H9 (cell line): ENCODE data around the gene FEN1. TPM values are rescaled to one million over a fixed set of nuclear protein-coding genes. Genes with fewer than 3 reads are reported as not detected.

Experiments used
- DNase-seq: peaks from one replicate; pipeline ENCODE4 v3.0.0-alpha.2; 2017
- H2AFZ ChIP-seq: one replicate; pipeline ENCODE4 v1.6.1; 2013; ENCODE audit warnings: mild to moderate bottlenecking, low read length, control low read depth, moderate library complexity
- H2AK5ac ChIP-seq: 2 replicates; pipeline ENCODE4 v1.6.1; 2013; ENCODE audit warnings: low read length, control low read depth, mixed read lengths; ENCODE audit not compliant: insufficient read length
- H2BK120ac ChIP-seq: one replicate; pipeline ENCODE4 v1.6.1; 2013; ENCODE audit warnings: low read depth, mild to moderate bottlenecking, low read length, control low read depth, inconsistent platforms; ENCODE audit not compliant: poor library complexity, severe bottlenecking
- H2BK12ac ChIP-seq: 2 replicates; pipeline ENCODE4 v1.6.1; 2013; ENCODE audit warnings: low read length, control low read depth, mixed read lengths, low read depth; ENCODE audit not compliant: insufficient read length
- H2BK15ac ChIP-seq: 2 replicates; pipeline ENCODE4 v1.6.1; 2013; ENCODE audit warnings: low read depth, low read length, control low read depth
- H2BK20ac ChIP-seq: one replicate; pipeline ENCODE4 v1.6.1; 2013; ENCODE audit warnings: low read depth, mild to moderate bottlenecking, low read length, control low read depth, inconsistent platforms; ENCODE audit not compliant: poor library complexity, severe bottlenecking
- H2BK5ac ChIP-seq: 2 replicates; pipeline ENCODE4 v1.6.1; 2013; ENCODE audit warnings: low read length, control low read depth, mixed read lengths; ENCODE audit not compliant: insufficient read length
- H3K14ac ChIP-seq: 2 replicates; pipeline ENCODE4 v1.6.1; 2013; ENCODE audit warnings: low read length, control low read depth; ENCODE audit not compliant: insufficient read depth
- H3K18ac ChIP-seq: 2 replicates; pipeline ENCODE4 v1.6.1; 2013; ENCODE audit warnings: low read depth, mild to moderate bottlenecking, mixed read lengths, low read length, control low read depth; ENCODE audit not compliant: insufficient read length
- H3K23ac ChIP-seq: 2 replicates; pipeline ENCODE4 v1.6.1; 2013; ENCODE audit warnings: low read length, control low read depth, mixed read lengths, low read depth; ENCODE audit not compliant: insufficient read length
- H3K23me2 ChIP-seq: 2 replicates; pipeline ENCODE4 v1.6.1; 2013; ENCODE audit warnings: low read depth, mild to moderate bottlenecking, mixed read lengths, low read length, control low read depth; ENCODE audit not compliant: insufficient read length, poor library complexity, severe bottlenecking
- H3K27ac ChIP-seq: 2 replicates; pipeline ENCODE4 v1.5.1; 2013; ENCODE audit warnings: low read length, control low read depth, mixed read lengths, low read depth; ENCODE audit not compliant: insufficient read length
- H3K27me3 ChIP-seq: 2 replicates; pipeline ENCODE4 v1.6.1; 2013; ENCODE audit warnings: low read length, control low read depth, inconsistent platforms; ENCODE audit not compliant: insufficient read depth
- H3K4ac ChIP-seq: 2 replicates; pipeline ENCODE4 v1.6.1; 2013; ENCODE audit warnings: low read depth, mild to moderate bottlenecking, control low read depth, inconsistent platforms, low read length, moderate library complexity
- H3K4me1 ChIP-seq: 2 replicates; pipeline ENCODE4 v1.6.1; 2013; ENCODE audit warnings: low read length, control low read depth, inconsistent platforms; ENCODE audit not compliant: insufficient read depth
- H3K4me2 ChIP-seq: 2 replicates; pipeline ENCODE4 v1.6.1; 2013; ENCODE audit warnings: low read length, control low read depth, mixed read lengths; ENCODE audit not compliant: insufficient read length, insufficient read depth
- H3K56ac ChIP-seq: 2 replicates; pipeline ENCODE4 v1.6.1; 2013; ENCODE audit warnings: low read depth, mild to moderate bottlenecking, mixed read lengths, low read length, control low read depth; ENCODE audit not compliant: insufficient read length
- H3K79me1 ChIP-seq: 2 replicates; pipeline ENCODE4 v1.6.1; 2013; ENCODE audit warnings: low read depth, mild to moderate bottlenecking, moderate library complexity, low read length, control low read depth, inconsistent platforms; ENCODE audit not compliant: insufficient read depth, poor library complexity, severe bottlenecking
- H3K79me2 ChIP-seq: 2 replicates; pipeline ENCODE4 v1.6.1; 2013; ENCODE audit warnings: low read length, control low read depth, inconsistent platforms; ENCODE audit not compliant: insufficient read depth
- H3K9ac ChIP-seq: 2 replicates; pipeline ENCODE4 v1.6.1; 2013; ENCODE audit warnings: low read length, control low read depth, mixed read lengths; ENCODE audit not compliant: insufficient read length; ENCODE audit errors: extremely low read depth
- H3K9me3 ChIP-seq: one replicate; pipeline ENCODE4 v1.6.1; 2013; ENCODE audit warnings: low read depth, low read length, inconsistent platforms; ENCODE audit not compliant: control insufficient read depth
- H3T11ph ChIP-seq: one replicate; pipeline ENCODE4 v1.6.1; 2013; ENCODE audit warnings: mild to moderate bottlenecking, low read length, control low read depth, inconsistent platforms
- H4K20me1 ChIP-seq: one replicate; pipeline ENCODE4 v1.6.1; 2013; ENCODE audit not compliant: control insufficient read depth, insufficient read length, insufficient read depth
- H4K5ac ChIP-seq: 2 replicates; pipeline ENCODE4 v1.6.1; 2013; ENCODE audit warnings: low read depth, mild to moderate bottlenecking, mixed read lengths, low read length, control low read depth; ENCODE audit not compliant: insufficient read length
- H4K8ac ChIP-seq: replicated peaks from 2 replicates; pipeline ENCODE4 v1.6.1; 2013; ENCODE audit warnings: low read length, control low read depth, mixed read lengths, low read depth; ENCODE audit not compliant: insufficient read length
- H4K91ac ChIP-seq: 2 replicates; pipeline ENCODE4 v1.6.1; 2013; ENCODE audit warnings: low read depth, mild to moderate bottlenecking, moderate library complexity, mixed read lengths, low read length, control low read depth; ENCODE audit not compliant: insufficient read length
- H3K27ac Mint-ChIP-seq, 3 experiments: 2 replicates in 2 of 3; 3 replicates in 1 of 3; pipeline ENCODE4 v1.8.0; 2020 to 2021; ENCODE audit warnings: mixed read lengths in 3 of 3, mild to moderate bottlenecking in 1 of 3, moderate library complexity in 1 of 3
- H3K27me3 Mint-ChIP-seq: 2 replicates; pipeline ENCODE4 v1.8.0; 2021; ENCODE audit warnings: low read depth, mild to moderate bottlenecking, moderate library complexity, mixed read lengths
- H3K36me3 Mint-ChIP-seq, 3 experiments: 2 replicates in 2 of 3; 3 replicates in 1 of 3; pipeline ENCODE4 v1.8.0; 2020 to 2021; ENCODE audit warnings: low read depth in 3 of 3, mixed read lengths in 3 of 3; ENCODE audit not compliant: insufficient read depth in 1 of 3
- H3K4me1 Mint-ChIP-seq, 2 experiments: 2 replicates each; pipeline ENCODE4 v1.8.0; 2020; ENCODE audit warnings: mixed read lengths in 2 of 2
- H3K4me3 Mint-ChIP-seq, 2 experiments: 2 replicates in 1 of 2; 3 replicates in 1 of 2; pipeline ENCODE4 v1.8.0; 2020 to 2021; ENCODE audit warnings: mild to moderate bottlenecking in 2 of 2, mixed read lengths in 2 of 2, moderate library complexity in 1 of 2
- H3K9me3 Mint-ChIP-seq, 2 experiments: 2 replicates in 1 of 2; 3 replicates in 1 of 2; pipeline ENCODE4 v1.8.0; 2020; ENCODE audit warnings: mild to moderate bottlenecking in 2 of 2, mixed read lengths in 2 of 2, moderate library complexity in 1 of 2
- CTCF ChIP-seq: fragments of 200-600 bp; sonication (generic); conservative IDR thresholded peaks from 3 replicates; pipeline ENCODE4 v1.8.0; 2021; ENCODE audit warnings: antibody characterized with exemption, mild to moderate bottlenecking
- WGBS: extraction: QIAGEN DNeasy Blood & Tissue Kit; methylation state at CpG from one replicate; pipeline ENCODE4 v1.1.7; 2013; ENCODE audit warnings: missing lambda C conversion rate, low lambda C conversion rate, mixed read lengths; ENCODE audit not compliant: insufficient read length; ENCODE audit errors: extremely low coverage; 5-methylcytosine and 5-hydroxymethylcytosine counted together
- total RNA-seq: library from RNA; stranded (reverse); gene quantifications from 2 replicates; pipeline ENCODE4 v1.2.1, GENCODE V29; 2021

Gene FEN1
- total RNA-seq, 1 experiment from 2014 or later = 114 TPM

GRCh38 chr11:61762798-61763197 lies 29.9 kb upstream of the FEN1 start:
- no peak overlapping the region for H3K56ac ChIP-seq
- Mint-ChIP-seq H3K27ac (no peak overlapping the region), H3K4me1 (peaks cover 28 to 45% of the 10 kb centered on the region in 2 experiments), H3K9me3 (no peaks in the 10 kb centered on the region), H3K27me3 (no peaks in the 10 kb centered on the region), H3K36me3 (no peaks in the 10 kb centered on the region; a peak in 1 of 7 replicates), H3K4me3 (no peak overlapping the region; a peak in 1 of 5 replicates)
- no peak overlapping the region for H4K5ac ChIP-seq
- no peak overlapping the region for H3K9ac ChIP-seq
- DNase-seq = no peak
- no peak overlapping the region for H3K18ac ChIP-seq
- no peak overlapping the region for H2BK5ac ChIP-seq
- no peak overlapping the region for H2BK120ac ChIP-seq
- H3K14ac ChIP-seq = no peak overlapping the region
- no peaks in the 10 kb centered on the region; the same call in 1 of the 2 replicates for H3K4me1 ChIP-seq
- no peak overlapping the region for H4K91ac ChIP-seq
- no peaks in the 10 kb centered on the region for H3K79me1 ChIP-seq
- H2BK20ac ChIP-seq = no peak overlapping the region
- H2AK5ac ChIP-seq = no peak overlapping the region
- no peaks in the 10 kb centered on the region for H3K79me2 ChIP-seq
- no peak overlapping the region for H4K8ac ChIP-seq
- no peak overlapping the region for H3K4me2 ChIP-seq
- no peak overlapping the region for H3K4ac ChIP-seq
- no peak overlapping the region for H3T11ph ChIP-seq
- whole genome bisulfite sequencing = no CpG with 5 or more reads among the region's 15 CpGs
- H4K20me1 ChIP-seq = no peaks in the 10 kb centered on the region
- H3K27ac ChIP-seq = no peak overlapping the region
- TF ChIP-seq CTCF = no peak
- H2BK15ac ChIP-seq = no peak overlapping the region
- no peaks in the 10 kb centered on the region for H3K9me3 ChIP-seq
- H3K27me3 ChIP-seq = no peaks in the 10 kb centered on the region
- H2AFZ ChIP-seq = no peak overlapping the region
- no peak overlapping the region for H2BK12ac ChIP-seq
- no peaks in the 10 kb centered on the region for H3K23me2 ChIP-seq
- H3K23ac ChIP-seq = no peak overlapping the region
